K562 (cell line): ENCODE data around the gene NSMF. TPM values are rescaled to one million over a fixed set of nuclear protein-coding genes. Genes with fewer than 3 reads are reported as not detected.

ENCODE experiments used
- ATF1 ChIP-seq, 2 experiments: fragments of 450-650 bp in 1 of 2; IDR thresholded peaks; 2 replicates each; pipeline ENCODE4 v1.6.1; 2016; ENCODE audit warnings: missing compliant biosample characterization in 1 of 2, missing genetic modification characterization in 1 of 2
- ATF7 ChIP-seq: fragments of 450-650 bp; IDR thresholded peaks from 2 replicates; pipeline ENCODE4 v1.7.1; 2014; ENCODE audit warnings: mild to moderate bottlenecking, moderate library complexity
- CREM ChIP-seq: IDR thresholded peaks from 2 replicates; pipeline ENCODE4 v1.6.1; 2014; ENCODE audit warnings: antibody characterized with exemption, low read depth
- CXXC5 ChIP-seq: fragments of 250-450 bp; sonication (Bioruptor Pico); IDR thresholded peaks from 2 replicates; pipeline ENCODE4 v1.8.0; 2022; ENCODE audit warnings: inconsistent platforms, mild to moderate bottlenecking, moderate library complexity
- ESRRA ChIP-seq: fragments of 450-650 bp; IDR thresholded peaks from 2 replicates; pipeline ENCODE4 v1.6.1; 2014; ENCODE audit warnings: low read depth, mild to moderate bottlenecking, moderate library complexity, borderline replicate concordance
- POLR2A ChIP-seq: fragments of 450-650 bp; conservative IDR thresholded peaks from 2 replicates; pipeline ENCODE4 v1.6.1; 2016
- RB1 ChIP-seq: fragments of 450-650 bp; IDR thresholded peaks from 2 replicates; pipeline ENCODE4 v1.6.1; 2017; ENCODE audit warnings: low read depth, mild to moderate bottlenecking
- RUNX1 ChIP-seq: sonication (generic); IDR thresholded peaks from 2 replicates; pipeline ENCODE4 v1.6.1; 2016; ENCODE audit warnings: antibody characterized with exemption, low read depth
- SOX6 ChIP-seq: fragments of 450-650 bp; IDR thresholded peaks from 2 replicates; pipeline ENCODE4 v1.6.1; 2014; ENCODE audit warnings: mild to moderate bottlenecking
- SP1 ChIP-seq: sonication (generic); formaldehyde crosslinking; IDR thresholded peaks from 2 replicates; pipeline ENCODE4 v1.8.1; 2022; ENCODE audit warnings: mild to moderate bottlenecking, missing genetic modification reagents
- YY1 ChIP-seq, 3 experiments: IDR thresholded peaks; 2 replicates each; pipeline ENCODE4 v1.6.1; 2011; ENCODE audit warnings: low read length in 2 of 3, mild to moderate bottlenecking in 2 of 3, moderate library complexity in 2 of 3, borderline replicate concordance in 1 of 3, control low read depth in 1 of 3, low read depth in 1 of 3; ENCODE audit not compliant: insufficient read depth in 3 of 3, insufficient replicate concordance in 2 of 3, control insufficient read depth in 1 of 3, insufficient read length in 1 of 3; ENCODE audit errors: extremely low read depth in 1 of 3
- ZNF239 ChIP-seq: fragments of 250-450 bp; sonication (Bioruptor Pico); IDR thresholded peaks from 2 replicates; pipeline ENCODE4 v1.4.0; 2020; ENCODE audit warnings: mild to moderate bottlenecking
- polyA plus RNA-seq, 8 experiments: library from polyadenylated mRNA; depleted of rRNA in 4 of 8; stranded (reverse) in 5 of 8; unstranded in 3 of 8; fragments of >200 nt; fragmentation: Nextera tagmentation in 2 of 8; fragmentation: Illumina TruSeq in 1 of 8; extraction: Ambion mirVana in 2 of 8; extraction: Trizol in 1 of 8; gene quantifications; 2 replicates each; pipeline versions ENCODE4 v1.2.1 to v1.2.3, GENCODE V29; 2011 to 2014; ENCODE audit warnings: inconsistent platforms in 1 of 8, missing spikeins in 1 of 8
- total RNA-seq, 7 experiments: library from RNA; depleted of rRNA in 6 of 7; stranded (reverse); fragments of >200 nt in 6 of 7; fragmentation: Illumina TruSeq in 2 of 7; extraction: Trizol in 2 of 7; gene quantifications; 2 replicates each; pipeline versions ENCODE4 v1.2.1 to v1.2.3, GENCODE V29; 2011 to 2021; ENCODE audit warnings: low replicate concordance in 1 of 7
- TF ChIP-seq, protein P1 (sequence below), 2 experiments: IDR thresholded peaks; 2 replicates each; pipeline ENCODE4 v1.6.1; 2012; ENCODE audit warnings: improper control_type of control experiment in 2 of 2, low read depth in 2 of 2, low read length in 2 of 2, borderline replicate concordance in 1 of 2
- TF ChIP-seq, protein P2 (sequence below): sonication (generic); formaldehyde crosslinking; IDR thresholded peaks from 2 replicates; pipeline ENCODE4 v1.9.0; 2022; ENCODE audit warnings: mild to moderate bottlenecking, missing genetic modification reagents
- TF ChIP-seq, protein P3 (sequence below), 3 experiments: fragments of 200-800 bp in 1 of 3; sonication (Bioruptor generic) in 1 of 3; sonication (generic) in 1 of 3; formaldehyde crosslinking in 1 of 3; IDR thresholded peaks; 2 replicates each; pipeline versions ENCODE4 v1.6.1 to v1.8.0; 2016 to 2022; ENCODE audit warnings: mild to moderate bottlenecking in 2 of 3, missing compliant biosample characterization in 2 of 3, missing genetic modification characterization in 2 of 3, missing genetic modification reagents in 1 of 3
- TF ChIP-seq, protein P4 (sequence below): sonication (generic); formaldehyde crosslinking; IDR thresholded peaks from 2 replicates; pipeline ENCODE4 v1.8.0; 2022; ENCODE audit warnings: mild to moderate bottlenecking, missing genetic modification reagents
- TF ChIP-seq, protein P5 (sequence below): sonication (generic); formaldehyde crosslinking; IDR thresholded peaks from 2 replicates; pipeline ENCODE4 v1.8.1; 2023; ENCODE audit warnings: mild to moderate bottlenecking, missing genetic modification reagents
- TF ChIP-seq, protein P6 (sequence below): sonication (generic); formaldehyde crosslinking; IDR thresholded peaks from 2 replicates; pipeline ENCODE4 v1.8.0; 2022; ENCODE audit warnings: missing genetic modification reagents, mild to moderate bottlenecking, moderate library complexity, borderline replicate concordance

The NSMF gene
- total and polyA plus RNA-seq, 9 of the 15 experiments (the other 6 are each of a cell fraction or from before 2014, with no cell fraction given), result 0.20 to 82.7 (median 29.3) TPM

DNA sequence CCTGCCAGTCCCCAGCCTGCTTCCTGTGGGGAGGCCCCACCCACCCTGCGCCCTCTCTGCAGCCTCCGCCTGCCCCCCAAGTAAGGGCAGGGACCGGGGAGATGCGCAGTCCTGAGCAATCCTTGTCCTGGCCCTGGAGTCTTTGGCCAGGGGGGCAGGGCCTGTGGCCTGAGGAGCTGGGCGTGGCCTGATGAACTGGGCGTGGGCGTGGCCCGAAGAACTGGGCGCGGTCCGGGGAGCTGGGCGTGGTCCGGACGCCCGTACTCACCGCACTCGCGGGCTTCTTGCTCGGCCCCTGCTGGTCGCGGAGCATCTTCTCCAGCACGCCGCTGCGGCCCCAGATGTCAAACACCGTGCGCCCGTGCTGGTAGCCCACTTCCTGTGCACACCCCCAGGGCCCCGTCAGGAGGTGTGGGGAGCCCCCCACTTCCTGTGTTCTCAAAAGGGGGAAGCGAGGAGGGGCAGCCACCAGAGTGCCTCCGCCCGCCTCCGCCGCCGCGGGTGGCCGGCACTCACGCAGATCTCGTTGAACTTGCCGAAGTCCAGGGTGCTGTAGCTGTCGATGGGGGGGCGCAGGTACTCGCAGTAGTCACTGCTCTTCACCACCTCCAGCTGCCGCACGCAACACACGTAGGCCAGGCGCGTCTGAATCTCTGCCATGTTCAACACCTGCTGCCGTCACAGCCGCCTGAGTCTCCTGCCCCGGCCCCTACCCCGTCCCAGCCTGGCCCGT is 2.7 kb upstream of the NSMF start (continued):
- TF ChIP-seq, protein P1, sequence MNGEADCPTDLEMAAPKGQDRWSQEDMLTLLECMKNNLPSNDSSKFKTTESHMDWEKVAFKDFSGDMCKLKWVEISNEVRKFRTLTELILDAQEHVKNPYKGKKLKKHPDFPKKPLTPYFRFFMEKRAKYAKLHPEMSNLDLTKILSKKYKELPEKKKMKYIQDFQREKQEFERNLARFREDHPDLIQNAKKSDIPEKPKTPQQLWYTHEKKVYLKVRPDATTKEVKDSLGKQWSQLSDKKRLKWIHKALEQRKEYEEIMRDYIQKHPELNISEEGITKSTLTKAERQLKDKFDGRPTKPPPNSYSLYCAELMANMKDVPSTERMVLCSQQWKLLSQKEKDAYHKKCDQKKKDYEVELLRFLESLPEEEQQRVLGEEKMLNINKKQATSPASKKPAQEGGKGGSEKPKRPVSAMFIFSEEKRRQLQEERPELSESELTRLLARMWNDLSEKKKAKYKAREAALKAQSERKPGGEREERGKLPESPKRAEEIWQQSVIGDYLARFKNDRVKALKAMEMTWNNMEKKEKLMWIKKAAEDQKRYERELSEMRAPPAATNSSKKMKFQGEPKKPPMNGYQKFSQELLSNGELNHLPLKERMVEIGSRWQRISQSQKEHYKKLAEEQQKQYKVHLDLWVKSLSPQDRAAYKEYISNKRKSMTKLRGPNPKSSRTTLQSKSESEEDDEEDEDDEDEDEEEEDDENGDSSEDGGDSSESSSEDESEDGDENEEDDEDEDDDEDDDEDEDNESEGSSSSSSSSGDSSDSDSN (IDR thresholded peaks at IDR 0.05; ENCODE audit: borderline replicate concordance in 1 of 2, low read depth in 2 of 2, low read length in 2 of 2), result 0 out of 4 replicates have a peak, but pooled peaks have one; percentile 33 to 51
- TF ChIP-seq ESRRA (peak; percentile 44; the same call in 1 of the 2 replicates), ATF1 (CRISPR knock-in tag; IDR thresholded peaks at IDR 0.05) (no peak), ATF1 (tag; IDR thresholded peaks at IDR 0.05) (peak; percentile 51), RB1 (peak; percentile 47; the same call in 1 of the 2 replicates), CREM (peak; percentile 13; the same call in 1 of the 2 replicates), CXXC5 (CRISPR knock-in tag) (peak; percentile 87), ATF7 (peak; percentile 51), RUNX1 (no peak), YY1 (IDR thresholded peaks at IDR 0.05; ENCODE audit: borderline replicate concordance in 1 of 3, control insufficient read depth in 1 of 3, extremely low read depth in 1 of 3, insufficient read depth in 3 of 3, insufficient read length in 1 of 3, insufficient replicate concordance in 2 of 3, low read depth in 1 of 3, low read length in 2 of 3) (peak in 1 of 3 experiments; percentile 25), SP1 (CRISPR knock-in tag) (peak; percentile 93), ZNF239 (CRISPR knock-in tag) (no peak), SOX6 (0 out of 2 replicates have a peak, but pooled peaks have one; percentile 20), POLR2A (0 out of 2 replicates have a peak, but pooled peaks have one; percentile 45)
- TF ChIP-seq, protein P2, sequence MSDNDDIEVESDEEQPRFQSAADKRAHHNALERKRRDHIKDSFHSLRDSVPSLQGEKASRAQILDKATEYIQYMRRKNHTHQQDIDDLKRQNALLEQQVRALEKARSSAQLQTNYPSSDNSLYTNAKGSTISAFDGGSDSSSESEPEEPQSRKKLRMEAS, result peak; percentile 68
- TF ChIP-seq, protein P3, sequence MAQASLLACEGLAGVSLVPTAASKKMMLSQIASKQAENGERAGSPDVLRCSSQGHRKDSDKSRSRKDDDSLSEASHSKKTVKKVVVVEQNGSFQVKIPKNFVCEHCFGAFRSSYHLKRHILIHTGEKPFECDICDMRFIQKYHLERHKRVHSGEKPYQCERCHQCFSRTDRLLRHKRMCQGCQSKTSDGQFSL (CRISPR knock-in tag; IDR thresholded peaks at IDR 0.05), result peak; percentile 66
- TF ChIP-seq, protein P3 (tag; IDR thresholded peaks at IDR 0.05), result no peak
- TF ChIP-seq, protein P4, sequence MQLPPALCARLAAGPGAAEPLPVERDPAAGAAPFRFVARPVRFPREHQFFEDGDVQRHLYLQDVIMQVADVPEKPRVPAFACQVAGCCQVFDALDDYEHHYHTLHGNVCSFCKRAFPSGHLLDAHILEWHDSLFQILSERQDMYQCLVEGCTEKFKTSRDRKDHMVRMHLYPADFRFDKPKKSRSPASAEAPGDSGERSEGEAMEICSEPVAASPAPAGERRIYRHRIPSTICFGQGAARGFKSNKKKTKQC (CRISPR knock-in tag), result no peak
- TF ChIP-seq, protein P5, sequence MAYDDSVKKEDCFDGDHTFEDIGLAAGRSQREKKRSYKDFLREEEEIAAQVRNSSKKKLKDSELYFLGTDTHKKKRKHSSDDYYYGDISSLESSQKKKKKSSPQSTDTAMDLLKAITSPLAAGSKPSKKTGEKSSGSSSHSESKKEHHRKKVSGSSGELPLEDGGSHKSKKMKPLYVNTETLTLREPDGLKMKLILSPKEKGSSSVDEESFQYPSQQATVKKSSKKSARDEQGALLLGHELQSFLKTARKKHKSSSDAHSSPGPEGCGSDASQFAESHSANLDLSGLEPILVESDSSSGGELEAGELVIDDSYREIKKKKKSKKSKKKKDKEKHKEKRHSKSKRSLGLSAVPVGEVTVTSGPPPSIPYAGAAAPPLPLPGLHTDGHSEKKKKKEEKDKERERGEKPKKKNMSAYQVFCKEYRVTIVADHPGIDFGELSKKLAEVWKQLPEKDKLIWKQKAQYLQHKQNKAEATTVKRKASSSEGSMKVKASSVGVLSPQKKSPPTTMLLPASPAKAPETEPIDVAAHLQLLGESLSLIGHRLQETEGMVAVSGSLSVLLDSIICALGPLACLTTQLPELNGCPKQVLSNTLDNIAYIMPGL, result 0 out of 2 replicates have a peak, but pooled peaks have one; percentile 54
- TF ChIP-seq, protein P6, sequence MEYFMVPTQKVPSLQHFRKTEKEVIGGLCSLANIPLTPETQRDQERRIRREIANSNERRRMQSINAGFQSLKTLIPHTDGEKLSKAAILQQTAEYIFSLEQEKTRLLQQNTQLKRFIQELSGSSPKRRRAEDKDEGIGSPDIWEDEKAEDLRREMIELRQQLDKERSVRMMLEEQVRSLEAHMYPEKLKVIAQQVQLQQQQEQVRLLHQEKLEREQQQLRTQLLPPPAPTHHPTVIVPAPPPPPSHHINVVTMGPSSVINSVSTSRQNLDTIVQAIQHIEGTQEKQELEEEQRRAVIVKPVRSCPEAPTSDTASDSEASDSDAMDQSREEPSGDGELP (CRISPR knock-in tag), result peak; percentile 73
